A549 (cell line): ENCODE data around the gene AREL1. TPM values are rescaled to one million over a fixed set of nuclear protein-coding genes. Genes with fewer than 3 reads are reported as not detected.

Experiments used
- ATAC-seq, 2 experiments: fragments of 200-7000 bp in 1 of 2; fragments of >200 bp in 1 of 2; cut with Nextera tagmentation in 1 of 2; cut with Tn5 transposase in 1 of 2; 3 replicates each; pipeline versions ENCODE4 v1.8.0 to v1.9.1; 2018 to 2020; ENCODE audit warnings: mild to moderate bottlenecking in 1 of 2, moderate library complexity in 1 of 2
- CTCF ChIA-PET: fragments of 300-600 bp; sonication (Branson Sonifier 250); formaldehyde crosslinking; extraction: SDS; loops from one replicate; lab custom pipeline; 2021; ENCODE audit warnings: antibody characterized with exemption, inconsistent platforms; lab: Yijun Ruan, JAX
- POLR2A ChIA-PET: fragments of 350-600 bp; formaldehyde crosslinking; extraction: SDS; loops from one replicate; lab custom pipeline; 2021; ENCODE audit warnings: antibody characterized with exemption, inconsistent platforms; lab: Yijun Ruan, JAX
- DNase-seq, 2 experiments: peaks; one replicate each; pipeline versions ENCODE4 v3.0.0 to v3.0.0-alpha.2; 2011 to 2016; ENCODE audit warnings: low read depth in 1 of 2, low spot score in 1 of 2
- FAIRE-seq: peaks from 2 replicates; lab custom pipeline; 2011; peaks lifted over from hg19 to GRCh38; lab: Jason Lieb, UNC
- H3K27ac ChIP-seq, 2 experiments: fragments of >200 bp; sonication (Bioruptor Twin); formaldehyde crosslinking; 3 replicates each; pipeline ENCODE4 v1.5.1; 2016 to 2017
- H3K4me1 ChIP-seq: fragments of >200 bp; sonication (Bioruptor Twin); formaldehyde crosslinking; 3 replicates; pipeline ENCODE4 v1.6.1; 2016
- H3K4me2 ChIP-seq: fragments of >200 bp; sonication (Bioruptor Twin); formaldehyde crosslinking; 3 replicates; pipeline ENCODE4 v1.6.1; 2016
- H3K4me3 ChIP-seq: fragments of >200 bp; sonication (Bioruptor Twin); formaldehyde crosslinking; 3 replicates; pipeline ENCODE4 v1.5.1; 2016
- H3K9me3 ChIP-seq: fragments of >200 bp; sonication (Bioruptor Twin); formaldehyde crosslinking; 3 replicates; pipeline ENCODE4 v1.6.1; 2016
- ATOH8 ChIP-seq: fragments of 250-450 bp; sonication (Bioruptor Pico); IDR thresholded peaks from 2 replicates; pipeline ENCODE4 v1.5.0; 2020; ENCODE audit warnings: low read depth, mild to moderate bottlenecking, moderate library complexity
- CBX8 ChIP-seq: fragments of 200-600 bp; sonication (generic); IDR thresholded peaks from 2 replicates; pipeline ENCODE4 v1.6.1; 2016
- CHD2 ChIP-seq: fragments of 150-350 bp; IDR thresholded peaks from 2 replicates; pipeline ENCODE4 v1.6.1; 2014; ENCODE audit warnings: low read length; ENCODE audit not compliant: partially characterized antibody
- CTCF ChIP-seq: fragments of >200 bp; sonication (Bioruptor Twin); formaldehyde crosslinking; IDR thresholded peaks from 3 replicates; pipeline ENCODE4 v1.5.1; 2016
- ELK1 ChIP-seq: fragments of 150-350 bp; IDR thresholded peaks from 2 replicates; pipeline ENCODE4 v1.6.1; 2014; ENCODE audit warnings: low read depth, mild to moderate bottlenecking, low read length
- EP300 ChIP-seq, 2 experiments: fragments of >200 bp; sonication (Bioruptor Twin); formaldehyde crosslinking; IDR thresholded peaks; 2 replicates in 1 of 2; 3 replicates in 1 of 2; pipeline ENCODE4 v1.6.1; 2016 to 2017
- ESRRA ChIP-seq: fragments of 150-350 bp; IDR thresholded peaks from 2 replicates; pipeline ENCODE4 v1.6.1; 2014; ENCODE audit warnings: mild to moderate bottlenecking, low read length, borderline replicate concordance
- FOXS1 ChIP-seq: fragments of 250-450 bp; sonication (Bioruptor Pico); IDR thresholded peaks from 2 replicates; pipeline ENCODE4 v1.5.0; 2020; ENCODE audit warnings: mild to moderate bottlenecking, moderate library complexity
- GATA3 ChIP-seq: IDR thresholded peaks from 2 replicates; pipeline ENCODE4 v1.6.1; 2012; ENCODE audit warnings: borderline replicate concordance
- HES2 ChIP-seq: fragments of >200 bp; sonication (Bioruptor Twin); formaldehyde crosslinking; IDR thresholded peaks from 2 replicates; pipeline ENCODE4 v1.6.1; 2016
- HMGXB4 ChIP-seq: fragments of 250-450 bp; sonication (Bioruptor Pico); IDR thresholded peaks from 2 replicates; pipeline ENCODE4 v1.5.0; 2021; ENCODE audit warnings: mild to moderate bottlenecking, moderate library complexity, borderline replicate concordance
- HOXB5 ChIP-seq: fragments of 250-450 bp; sonication (Bioruptor Pico); IDR thresholded peaks from 2 replicates; pipeline ENCODE4 v1.5.0; 2020; ENCODE audit warnings: mild to moderate bottlenecking, moderate library complexity
- JUN ChIP-seq, 2 experiments: fragments of >200 bp; sonication (Bioruptor Twin); formaldehyde crosslinking; IDR thresholded peaks; 2 replicates in 1 of 2; 3 replicates in 1 of 2; pipeline ENCODE4 v1.6.1; 2016 to 2017
- JUNB ChIP-seq: fragments of >200 bp; sonication (Bioruptor Twin); formaldehyde crosslinking; IDR thresholded peaks from 2 replicates; pipeline ENCODE4 v1.6.1; 2016
- KDM5A ChIP-seq: fragments of 200-600 bp; sonication (generic); IDR thresholded peaks from 2 replicates; pipeline ENCODE4 v1.6.1; 2016; ENCODE audit warnings: antibody characterized with exemption, mild to moderate bottlenecking
- MAX ChIP-seq: IDR thresholded peaks from 2 replicates; pipeline ENCODE4 v1.6.1; 2012
- MYC ChIP-seq: IDR thresholded peaks from 2 replicates; pipeline ENCODE4 v1.6.1; 2012; ENCODE audit warnings: mild to moderate bottlenecking, inconsistent platforms, low read length, improper control_type of control experiment, borderline replicate concordance
- NFE2L2 ChIP-seq: fragments of 150-350 bp; conservative IDR thresholded peaks from 2 replicates; pipeline ENCODE4 v1.6.1; 2014; ENCODE audit warnings: low read length
- PHF8 ChIP-seq: fragments of 200-600 bp; sonication (generic); IDR thresholded peaks from 2 replicates; pipeline ENCODE4 v1.6.1; 2016; ENCODE audit warnings: low read depth, mild to moderate bottlenecking, antibody characterized with exemption, moderate library complexity, borderline replicate concordance
- POLR2A ChIP-seq: IDR thresholded peaks from 2 replicates; pipeline ENCODE4 v1.6.1; 2012; ENCODE audit warnings: mild to moderate bottlenecking, low read length
- RAD21 ChIP-seq, 2 experiments: fragments of >200 bp in 1 of 2; sonication (Bioruptor Twin) in 1 of 2; formaldehyde crosslinking in 1 of 2; IDR thresholded peaks in 1 of 2; conservative IDR thresholded peaks in 1 of 2; 2 replicates in 1 of 2; 3 replicates in 1 of 2; pipeline ENCODE4 v1.6.1; 2012 to 2018; ENCODE audit warnings: inconsistent platforms in 1 of 2
- REST ChIP-seq: fragments of 200-600 bp; sonication (generic); IDR thresholded peaks from 2 replicates; pipeline ENCODE4 v1.6.1; 2016; ENCODE audit warnings: antibody characterized with exemption, mild to moderate bottlenecking, moderate library complexity
- SMC3 ChIP-seq: fragments of >200 bp; sonication (Bioruptor Twin); formaldehyde crosslinking; IDR thresholded peaks from 3 replicates; pipeline ENCODE4 v1.6.1; 2018; ENCODE audit warnings: inconsistent platforms
- ZC3H11A ChIP-seq: fragments of 450-650 bp; IDR thresholded peaks from 2 replicates; pipeline ENCODE4 v1.6.1; 2014; ENCODE audit warnings: antibody characterized with exemption, mild to moderate bottlenecking
- ZFP36 ChIP-seq: fragments of 450-650 bp; IDR thresholded peaks from 2 replicates; pipeline ENCODE4 v1.6.1; 2014; ENCODE audit warnings: borderline replicate concordance; ENCODE audit not compliant: partially characterized antibody
- ZSCAN20 ChIP-seq: fragments of 250-450 bp; sonication (Bioruptor Pico); IDR thresholded peaks from 2 replicates; pipeline ENCODE4 v1.8.0; 2022; ENCODE audit warnings: mild to moderate bottlenecking, moderate library complexity
- WGBS: methylation state at CpG from one replicate; pipeline ENCODE4 v1.1.6; 2017; ENCODE audit errors: missing lambda C conversion rate; 5-methylcytosine and 5-hydroxymethylcytosine counted together
- polyA plus RNA-seq, 4 experiments: library from polyadenylated mRNA; depleted of rRNA in 3 of 4; stranded (reverse); fragments of >200 nt; fragmentation: RNase III in 1 of 4; extraction: RNeasy Plus Mini Kit Qiagen cat#74134 plus additional on column Dnase treatment in 1 of 4; gene quantifications; 2 replicates in 3 of 4; 3 replicates in 1 of 4; pipeline ENCODE4 v1.2.3, GENCODE V29; 2011 to 2017

The AREL1 gene
- polyA plus RNA-seq, 2 of the 4 experiments (the other 2 are of a cell fraction), result 27.5 to 48.6 TPM

GRCh38 chr14:74711651-74712050, 1.2 kb downstream of the AREL1 start (continued):
- TF ChIP-seq POLR2A (no peak), MAX (no peak), GATA3 (no peak), ESRRA (no peak), HMGXB4 (CRISPR knock-in tag) (no peak), JUNB (no peak), ZSCAN20 (CRISPR knock-in tag) (no peak)

- POLR2A ChIA-PET, result no interaction called here
- no peak for FAIRE-seq
- WGBS, result 95% methylated on average over 1 of the region's 1 CpG
Measured at GRCh38 chr14:74710480-74710879, 2.4 kb downstream of the AREL1 start.

More at GRCh38 chr14:74710480-74710879, 2.4 kb downstream of the AREL1 start:
- DNase-seq (no peak), ATAC-seq (no peak)
- H3K4me2 ChIP-seq, result no peak overlapping the region
- TF ChIP-seq MYC (no peak), REST (no peak), SMC3 (no peak), CHD2 (no peak), EP300 (IDR thresholded peaks at IDR 0.05) (no peak), HOXB5 (CRISPR knock-in tag) (no peak), RAD21 (conservative IDR thresholded peaks at IDR 0.05 in 1 of 2, IDR thresholded peaks at IDR 0.05 in 1 of 2) (no peak), JUNB (no peak), NFE2L2 (no peak), ELK1 (no peak), FOXS1 (CRISPR knock-in tag) (no peak), HES2 (no peak), ZFP36 (no peak), KDM5A (no peak), CBX8 (no peak), CTCF (no peak), ATOH8 (CRISPR knock-in tag) (no peak), ZC3H11A (no peak), JUN (IDR thresholded peaks at IDR 0.05) (no peak), PHF8 (no peak)
- CTCF ChIA-PET, result interaction anchor here (1.1 kb wide), 2 partner anchors 98 to 234 kb away, joined by 3 to 4 read pairs; no protein-coding TSS in a partner anchor
- H3K4me1 ChIP-seq, result peaks cover 21% of the 10 kb centered on the region; the same call in 2 of the 3 replicates
- H3K9me3 ChIP-seq, result no peaks in the 10 kb centered on the region
- H3K27ac ChIP-seq, result no peak overlapping the region
- H3K4me3 ChIP-seq, result no peak overlapping the region
